ENCODE data around the gene GABARAPL2. TPM values are rescaled to one million over a fixed set of nuclear protein-coding genes. Genes with fewer than 3 reads are reported as not detected.

GABARAPL2 gene
- total RNA-seq, 1 donor: 43.4 TPM

- no peak for DNase-seq (ENCODE audit: low read depth in 2 of 3, low spot score in 2 of 3)
Measured at GRCh38 chr16:75552951-75553350, 13.2 kb upstream of the GABARAPL2 start.

GRCh38 chr16:75555213-75555706, 10.9 kb upstream of the GABARAPL2 start:
- DNase-seq (ENCODE audit: low read depth in 2 of 3, low spot score in 2 of 3): peak in 2 of 3 donors; percentile 14 to 18

- DNase-seq (ENCODE audit: low read depth in 2 of 3, low spot score in 2 of 3): peak; percentile 81 to 95 (median 91)
Measured at GRCh38 chr16:75555707-75556430, 10.3 kb upstream of the GABARAPL2 start, which contains the start of gene TMEM231. Gene TMEM231, minus strand, starts transcription at chr16:75556252. Its CDS starts 43 bp downstream, at chr16:75556209.

- DNase-seq (ENCODE audit: low read depth in 2 of 3, low spot score in 2 of 3): no peak
Measured at GRCh38 chr16:75556431-75556950, 9.7 kb upstream of the GABARAPL2 start.

GRCh38 chr16:75558846-75559401, 7.3 kb upstream of the GABARAPL2 start:
- no peak for DNase-seq (ENCODE audit: low read depth in 2 of 3, low spot score in 2 of 3)

GRCh38 chr16:75559564-75560372, 6.4 kb upstream of the GABARAPL2 start:
- DNase-seq (ENCODE audit: low read depth in 2 of 3, low spot score in 2 of 3): no peak

GRCh38 chr16:75565640-75566039, 539 bp upstream of the GABARAPL2 start:
- peak in 1 of 3 donors; percentile 23 for DNase-seq (ENCODE audit: low read depth in 2 of 3, low spot score in 2 of 3)

- DNase-seq (ENCODE audit: low read depth in 2 of 3, low spot score in 2 of 3): peak in 2 of 3 donors; percentile 10 to 17
Measured at GRCh38 chr16:75566758-75567255, 628 bp downstream of the GABARAPL2 start.

GRCh38 chr16:75567911-75568310, 1.7 kb downstream of the GABARAPL2 start:
- no peak for DNase-seq (ENCODE audit: low read depth in 2 of 3, low spot score in 2 of 3)

GRCh38 chr16:75570396-75571065, 4.4 kb downstream of the GABARAPL2 start:
- no peak for DNase-seq (ENCODE audit: low read depth in 2 of 3, low spot score in 2 of 3)

- peak in 1 of 3 donors; percentile 30 for DNase-seq (ENCODE audit: low read depth in 2 of 3, low spot score in 2 of 3)
Measured at GRCh38 chr16:75572864-75573542, 6.8 kb downstream of the GABARAPL2 start.

GRCh38 chr16:75573955-75574354, 7.8 kb downstream of the GABARAPL2 start:
- no peak for DNase-seq (ENCODE audit: low read depth in 2 of 3, low spot score in 2 of 3)

- DNase-seq (ENCODE audit: low read depth in 2 of 3, low spot score in 2 of 3): no peak
Measured at GRCh38 chr16:75575958-75576357, 9.8 kb downstream of the GABARAPL2 start.

GRCh38 chr16:75576384-75576811, 10.2 kb downstream of the GABARAPL2 start:
- DNase-seq (ENCODE audit: low read depth in 2 of 3, low spot score in 2 of 3): no peak

- no peak for DNase-seq (ENCODE audit: low read depth in 2 of 3, low spot score in 2 of 3)
Measured at GRCh38 chr16:75578212-75578611, 12.0 kb downstream of the GABARAPL2 start.

- DNase-seq (ENCODE audit: low read depth in 2 of 3, low spot score in 2 of 3): no peak
Measured at GRCh38 chr16:75578725-75579124, 12.5 kb downstream of the GABARAPL2 start.

- DNase-seq (ENCODE audit: low read depth in 2 of 3, low spot score in 2 of 3): peak in 2 of 3 donors; percentile 43 to 80
Measured at GRCh38 chr16:75579281-75579834, 13.2 kb downstream of the GABARAPL2 start.

- DNase-seq (ENCODE audit: low read depth in 2 of 3, low spot score in 2 of 3): no peak
Measured at GRCh38 chr16:75584108-75584507, 17.9 kb downstream of the GABARAPL2 start.

GRCh38 chr16:75588716-75589115, 22.5 kb downstream of the GABARAPL2 start:
- DNase-seq (ENCODE audit: low read depth in 2 of 3, low spot score in 2 of 3): no peak

All from hematopoietic multipotent progenitor cell (in vitro differentiated cells).